ENCODE data around the gene MCTP1.

Gene MCTP1

DNA sequence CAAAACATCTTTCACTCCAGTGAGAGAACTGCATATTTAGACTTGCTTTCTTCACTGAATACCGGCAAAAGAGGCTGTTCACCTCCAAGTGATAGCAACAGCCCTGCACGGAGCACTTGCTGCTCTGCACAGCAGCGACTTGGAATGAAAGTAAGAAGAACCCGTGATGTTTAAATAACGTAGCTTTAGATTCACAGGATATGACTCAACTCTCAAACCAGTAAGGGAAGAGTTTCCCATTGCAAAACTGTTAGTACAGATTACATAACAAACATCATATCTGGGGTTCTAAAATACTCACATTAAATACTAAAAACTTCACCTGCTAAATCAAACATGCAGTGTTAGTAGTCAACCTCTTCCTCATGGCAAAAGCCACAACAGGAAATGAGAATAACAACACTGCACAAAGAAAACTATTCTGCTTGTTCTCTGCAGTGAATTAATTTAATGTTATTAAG is 203.4 kb downstream of the MCTP1 start:
- no peaks in the 10 kb centered on the region for H3K4me1 Mint-ChIP-seq
- H3K27ac Mint-ChIP-seq = no peak overlapping the region
- no peaks in the 10 kb centered on the region for H3K27me3 Mint-ChIP-seq (ENCODE audit: low read depth)
- H3K36me3 Mint-ChIP-seq (ENCODE audit: low read depth) = no peaks in the 10 kb centered on the region
- TF ChIP-seq, protein P1, sequence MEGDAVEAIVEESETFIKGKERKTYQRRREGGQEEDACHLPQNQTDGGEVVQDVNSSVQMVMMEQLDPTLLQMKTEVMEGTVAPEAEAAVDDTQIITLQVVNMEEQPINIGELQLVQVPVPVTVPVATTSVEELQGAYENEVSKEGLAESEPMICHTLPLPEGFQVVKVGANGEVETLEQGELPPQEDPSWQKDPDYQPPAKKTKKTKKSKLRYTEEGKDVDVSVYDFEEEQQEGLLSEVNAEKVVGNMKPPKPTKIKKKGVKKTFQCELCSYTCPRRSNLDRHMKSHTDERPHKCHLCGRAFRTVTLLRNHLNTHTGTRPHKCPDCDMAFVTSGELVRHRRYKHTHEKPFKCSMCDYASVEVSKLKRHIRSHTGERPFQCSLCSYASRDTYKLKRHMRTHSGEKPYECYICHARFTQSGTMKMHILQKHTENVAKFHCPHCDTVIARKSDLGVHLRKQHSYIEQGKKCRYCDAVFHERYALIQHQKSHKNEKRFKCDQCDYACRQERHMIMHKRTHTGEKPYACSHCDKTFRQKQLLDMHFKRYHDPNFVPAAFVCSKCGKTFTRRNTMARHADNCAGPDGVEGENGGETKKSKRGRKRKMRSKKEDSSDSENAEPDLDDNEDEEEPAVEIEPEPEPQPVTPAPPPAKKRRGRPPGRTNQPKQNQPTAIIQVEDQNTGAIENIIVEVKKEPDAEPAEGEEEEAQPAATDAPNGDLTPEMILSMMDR (IDR thresholded peaks at IDR 0.05; ENCODE audit: unreplicated experiment in 3 of 3) = no peak
- no peaks in the 10 kb centered on the region for H3K9me3 Mint-ChIP-seq
- peak overlapping the region in 1 of 3 experiments; percentile 10 for H3K4me3 Mint-ChIP-seq

DNA sequence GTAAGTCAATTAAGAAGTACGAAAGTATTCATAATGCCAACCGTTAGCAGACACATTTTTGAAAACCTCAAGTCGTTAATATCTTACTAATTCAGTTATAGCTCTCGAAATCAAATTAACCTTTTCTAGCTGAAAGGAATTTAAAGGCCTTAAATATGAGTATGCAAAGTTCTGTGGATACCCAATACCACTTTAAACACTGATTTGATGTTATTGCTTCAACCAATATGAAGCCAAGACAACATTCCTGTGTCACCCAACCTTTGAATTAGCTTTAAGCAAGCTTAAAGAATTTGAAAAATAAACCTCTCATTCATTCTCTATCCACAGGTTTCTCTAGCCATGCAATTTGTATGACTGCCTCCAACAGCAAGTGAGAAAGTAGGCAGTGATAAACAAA is 204.5 kb downstream of the MCTP1 start:
- Mint-ChIP-seq H3K4me3 (no peak overlapping the region), H3K27ac (no peak overlapping the region), H3K9me3 (no peaks in the 10 kb centered on the region), H3K36me3 (ENCODE audit: low read depth) (no peaks in the 10 kb centered on the region), H3K27me3 (ENCODE audit: low read depth) (no peaks in the 10 kb centered on the region), H3K4me1 (no peaks in the 10 kb centered on the region)
- TF ChIP-seq, protein P1 (IDR thresholded peaks at IDR 0.05; ENCODE audit: unreplicated experiment in 3 of 3) = no peak

DNA sequence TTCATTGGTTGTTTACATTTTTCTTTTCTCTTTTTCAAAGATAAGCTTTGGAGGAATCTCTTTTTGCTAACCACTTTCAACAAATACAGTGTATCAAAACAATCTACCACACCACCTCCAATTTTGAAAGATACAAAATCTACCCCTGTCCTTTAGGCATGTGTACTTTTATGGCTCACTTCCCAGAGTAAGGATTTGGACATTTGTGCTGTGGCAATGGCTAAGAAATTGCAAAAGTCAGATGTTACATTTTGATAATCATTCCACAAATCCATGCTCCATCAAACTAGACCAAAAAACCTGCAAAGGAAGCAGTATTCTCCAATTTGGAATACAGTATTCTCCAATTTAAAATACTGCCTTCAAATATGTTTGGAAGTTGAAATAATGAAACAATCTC is 204.9 kb downstream of the MCTP1 start:
- no peaks in the 10 kb centered on the region for H3K4me1 Mint-ChIP-seq
- H3K9me3 Mint-ChIP-seq = no peaks in the 10 kb centered on the region
- TF ChIP-seq, protein P1 (IDR thresholded peaks at IDR 0.05; ENCODE audit: unreplicated experiment in 3 of 3) = no peak
- no peak overlapping the region for H3K4me3 Mint-ChIP-seq
- no peaks in the 10 kb centered on the region for H3K27me3 Mint-ChIP-seq (ENCODE audit: low read depth)
- H3K36me3 Mint-ChIP-seq (ENCODE audit: low read depth) = no peaks in the 10 kb centered on the region
- H3K27ac Mint-ChIP-seq = no peak overlapping the region

DNA sequence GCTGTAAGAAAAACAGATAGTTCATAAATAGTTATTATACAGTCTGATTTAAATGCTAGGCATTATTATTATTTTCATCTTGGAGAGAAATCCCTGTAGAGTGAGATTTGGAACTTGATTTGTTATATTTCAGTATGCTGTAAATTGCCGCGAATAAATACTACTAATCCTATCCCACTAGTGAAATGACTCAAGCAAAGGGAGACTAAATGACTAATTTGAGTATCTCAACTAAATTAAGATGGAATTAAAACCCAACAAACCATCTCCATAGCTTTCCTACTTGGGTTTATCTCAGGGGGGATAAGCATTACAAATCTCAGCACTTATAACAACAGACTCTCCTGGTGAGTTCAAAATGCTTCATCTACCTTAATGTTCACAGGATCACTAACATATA is 206.0 kb downstream of the MCTP1 start:
- H3K9me3 Mint-ChIP-seq = no peaks in the 10 kb centered on the region
- TF ChIP-seq, protein P1 (IDR thresholded peaks at IDR 0.05; ENCODE audit: unreplicated experiment in 3 of 3) = no peak
- H3K4me3 Mint-ChIP-seq = no peak overlapping the region
- H3K36me3 Mint-ChIP-seq (ENCODE audit: low read depth) = no peaks in the 10 kb centered on the region
- H3K4me1 Mint-ChIP-seq = no peaks in the 10 kb centered on the region
- H3K27ac Mint-ChIP-seq = no peak overlapping the region
- no peaks in the 10 kb centered on the region for H3K27me3 Mint-ChIP-seq (ENCODE audit: low read depth)

DNA sequence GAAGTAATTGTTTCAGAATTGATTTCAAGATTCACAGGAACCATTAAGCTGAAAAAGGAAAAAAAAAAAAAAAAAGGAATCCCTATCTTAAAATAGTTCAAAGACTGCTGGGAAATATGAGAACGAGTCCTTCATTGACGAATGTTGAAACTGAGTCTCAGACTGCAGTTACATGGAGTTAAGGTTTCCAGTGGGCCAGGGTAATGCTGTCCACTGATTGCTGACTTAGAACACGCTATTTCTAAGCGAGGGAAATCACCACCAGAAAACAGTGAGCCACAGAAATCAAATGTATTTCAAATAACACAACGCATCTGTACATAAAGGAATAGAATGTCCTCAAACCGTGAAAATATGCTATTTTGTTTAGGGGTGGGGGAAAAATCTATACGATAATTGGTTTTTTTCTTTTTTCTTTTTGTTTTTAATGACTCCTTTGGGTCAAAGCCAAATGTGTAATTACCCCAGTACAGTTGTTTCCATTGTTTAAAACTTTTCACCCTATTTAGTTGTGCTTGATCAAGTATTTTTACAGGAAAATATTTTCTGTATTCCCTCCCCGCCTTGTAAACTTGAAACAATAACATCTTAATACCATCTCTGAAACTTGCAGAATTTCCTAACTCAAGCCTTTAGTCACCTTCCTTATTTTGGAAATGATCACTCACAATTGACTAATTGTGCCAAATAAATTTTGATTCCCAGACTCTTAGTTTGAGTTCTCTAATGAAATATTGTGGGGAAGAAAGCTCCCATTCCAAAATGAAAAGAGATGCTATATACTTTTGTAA is 208.3 kb downstream of the MCTP1 start:
- Mint-ChIP-seq H3K27ac (no peak overlapping the region), H3K36me3 (ENCODE audit: low read depth) (no peaks in the 10 kb centered on the region), H3K4me1 (no peaks in the 10 kb centered on the region), H3K4me3 (no peak overlapping the region), H3K9me3 (no peaks in the 10 kb centered on the region), H3K27me3 (ENCODE audit: low read depth) (no peaks in the 10 kb centered on the region)
- TF ChIP-seq, protein P1 (IDR thresholded peaks at IDR 0.05; ENCODE audit: unreplicated experiment in 3 of 3) = no peak

DNA sequence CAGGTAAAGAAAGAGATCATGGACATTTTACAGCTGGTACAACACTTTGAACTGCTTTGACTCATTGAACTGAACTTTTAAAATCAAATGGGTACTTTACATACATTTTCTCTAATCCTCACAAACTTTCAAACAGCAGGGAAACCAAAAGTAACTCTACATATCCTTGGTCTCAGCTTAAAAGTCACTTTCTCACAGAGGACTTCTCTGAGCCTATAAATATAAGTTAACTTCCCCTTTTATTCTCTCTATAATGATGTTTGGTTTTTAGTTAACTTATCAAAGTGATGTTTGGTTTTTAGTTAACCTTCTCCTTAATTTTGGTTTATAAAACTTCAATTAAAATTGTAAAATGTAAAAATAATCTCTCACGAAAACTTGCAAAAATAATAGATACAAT is 209.8 kb downstream of the MCTP1 start:
- no peaks in the 10 kb centered on the region for H3K4me1 Mint-ChIP-seq
- TF ChIP-seq, protein P1 (IDR thresholded peaks at IDR 0.05; ENCODE audit: unreplicated experiment in 3 of 3) = no peak
- H3K27me3 Mint-ChIP-seq (ENCODE audit: low read depth) = no peaks in the 10 kb centered on the region
- H3K27ac Mint-ChIP-seq = no peak overlapping the region
- no peaks in the 10 kb centered on the region for H3K9me3 Mint-ChIP-seq
- H3K36me3 Mint-ChIP-seq (ENCODE audit: low read depth) = no peaks in the 10 kb centered on the region
- no peak overlapping the region for H3K4me3 Mint-ChIP-seq
